ENCODE results near the gene XPR1. TPM values are rescaled to one million over a fixed set of nuclear protein-coding genes. Genes with fewer than 3 reads are reported as not detected.
"Not testable (repeated sequence)": the region's sequence is repeated elsewhere in the genome, so short reads cannot be mapped to it uniquely, and the experiment has no call there.

Gene XPR1
- total RNA-seq, 1 experiment from 2014 or later, result 12.8 TPM

- H3K36me3 ChIP-seq, result no peaks in the 10 kb centered on the region
- no peaks in the 10 kb centered on the region for H3K27me3 ChIP-seq
- H3K9me3 ChIP-seq, result no peaks in the 10 kb centered on the region
- H3K4me3 ChIP-seq, result no peak overlapping the region
- DNase-seq, result no peak
Measured at GRCh38 chr1:180811886-180812285, 180.1 kb downstream of the XPR1 start.

- no peak for DNase-seq
- Histone ChIP-seq H3K36me3 (no peaks in the 10 kb centered on the region), H3K4me3 (no peak overlapping the region)
Measured at GRCh38 chr1:180814258-180814657, 182.4 kb downstream of the XPR1 start.

GRCh38 chr1:180815188-180815587, 183.4 kb downstream of the XPR1 start:
- Histone ChIP-seq H3K9me3 (no peaks in the 10 kb centered on the region), H3K36me3 (no peaks in the 10 kb centered on the region), H3K27me3 (no peaks in the 10 kb centered on the region), H3K4me3 (no peak overlapping the region)
- DNase-seq, result no peak

More at GRCh38 chr1:180814258-180814657, 182.4 kb downstream of the XPR1 start:
- no peaks in the 10 kb centered on the region for H3K9me3 ChIP-seq
- no peaks in the 10 kb centered on the region for H3K27me3 ChIP-seq

GRCh38 chr1:180816132-180816531, 184.3 kb downstream of the XPR1 start:
- no peaks in the 10 kb centered on the region for H3K27me3 ChIP-seq
- no peak overlapping the region for H3K4me3 ChIP-seq
- H3K36me3 ChIP-seq, result no peaks in the 10 kb centered on the region; the same call in 1 of the 2 replicates
- DNase-seq, result no peak
- peaks cover 3% of the 10 kb centered on the region; the same call in 1 of the 2 replicates for H3K9me3 ChIP-seq

- DNase-seq, result no peak
- no peaks in the 10 kb centered on the region; the same call in none of the 2 replicates for H3K36me3 ChIP-seq
- H3K27me3 ChIP-seq, result no peaks in the 10 kb centered on the region
- H3K4me3 ChIP-seq, result no peak overlapping the region
- H3K9me3 ChIP-seq, result peaks cover 4% of the 10 kb centered on the region; the same call in 1 of the 2 replicates
Measured at GRCh38 chr1:180821970-180822369, 190.1 kb downstream of the XPR1 start.

GRCh38 chr1:180831507-180831906, 199.7 kb downstream of the XPR1 start:
- not testable (repeated sequence) for H3K27me3 ChIP-seq, H3K4me3 ChIP-seq, DNase-seq
- H3K9me3 ChIP-seq, result peaks cover 11% of the 10 kb centered on the region
- peaks cover 10% of the 10 kb centered on the region for H3K36me3 ChIP-seq

- Histone ChIP-seq H3K9me3 (peaks cover 11% of the 10 kb centered on the region), H3K36me3 (peaks cover 10% of the 10 kb centered on the region)
- H3K4me3 ChIP-seq, DNase-seq, H3K27me3 ChIP-seq: not testable (repeated sequence)
Measured at GRCh38 chr1:180833180-180833579, 201.4 kb downstream of the XPR1 start.

GRCh38 chr1:180836449-180836848, 204.6 kb downstream of the XPR1 start:
- Histone ChIP-seq H3K27me3 (no peaks in the 10 kb centered on the region), H3K4me3 (no peak overlapping the region), H3K9me3 (peaks cover 11% of the 10 kb centered on the region), H3K36me3 (peaks cover 10% of the 10 kb centered on the region)
- DNase-seq, result no peak

GRCh38 chr1:180837020-180837419, 205.2 kb downstream of the XPR1 start:
- H3K27me3 ChIP-seq, result no peaks in the 10 kb centered on the region
- no peak overlapping the region for H3K4me3 ChIP-seq
- no peak for DNase-seq
- H3K36me3 ChIP-seq, result peaks cover 8% of the 10 kb centered on the region
- peaks cover 11% of the 10 kb centered on the region for H3K9me3 ChIP-seq

GRCh38 chr1:180838535-180838934, 206.7 kb downstream of the XPR1 start:
- 0 out of 2 replicates have a peak, but pooled peaks cover under 1% of the 10 kb centered on the region for H3K36me3 ChIP-seq
- no peak overlapping the region for H3K4me3 ChIP-seq
- no peaks in the 10 kb centered on the region for H3K27me3 ChIP-seq
- no peaks in the 10 kb centered on the region; the same call in 1 of the 2 replicates for H3K9me3 ChIP-seq
- DNase-seq, result no peak

- Histone ChIP-seq H3K27me3 (no peaks in the 10 kb centered on the region), H3K4me3 (no peak overlapping the region), H3K36me3 (no peaks in the 10 kb centered on the region), H3K9me3 (no peaks in the 10 kb centered on the region)
- no peak for DNase-seq
Measured at GRCh38 chr1:180839547-180839946, 207.7 kb downstream of the XPR1 start.

GRCh38 chr1:180841415-180841814, 209.6 kb downstream of the XPR1 start:
- DNase-seq, result no peak
- Histone ChIP-seq H3K27me3 (no peaks in the 10 kb centered on the region), H3K4me3 (no peak overlapping the region), H3K36me3 (no peaks in the 10 kb centered on the region), H3K9me3 (no peaks in the 10 kb centered on the region)

GRCh38 chr1:180842052-180842451, 210.2 kb downstream of the XPR1 start:
- DNase-seq, result no peak
- Histone ChIP-seq H3K36me3 (no peaks in the 10 kb centered on the region), H3K9me3 (no peaks in the 10 kb centered on the region), H3K4me3 (no peak overlapping the region), H3K27me3 (no peaks in the 10 kb centered on the region)

- no peak for DNase-seq
- Histone ChIP-seq H3K4me3 (no peak overlapping the region), H3K27me3 (no peaks in the 10 kb centered on the region), H3K9me3 (no peaks in the 10 kb centered on the region), H3K36me3 (no peaks in the 10 kb centered on the region)
Measured at GRCh38 chr1:180842491-180843275, 210.9 kb downstream of the XPR1 start.

- no peak overlapping the region for H3K4me3 ChIP-seq
- no peaks in the 10 kb centered on the region for H3K9me3 ChIP-seq
- DNase-seq, result no peak
- no peaks in the 10 kb centered on the region for H3K36me3 ChIP-seq
- no peaks in the 10 kb centered on the region for H3K27me3 ChIP-seq
Measured at GRCh38 chr1:180845352-180845751, 213.5 kb downstream of the XPR1 start.

- no peak for DNase-seq
- no peaks in the 10 kb centered on the region for H3K36me3 ChIP-seq
- no peaks in the 10 kb centered on the region for H3K27me3 ChIP-seq
- no peaks in the 10 kb centered on the region for H3K9me3 ChIP-seq
- H3K4me3 ChIP-seq, result no peak overlapping the region
Measured at GRCh38 chr1:180848191-180848590, 216.4 kb downstream of the XPR1 start.

GRCh38 chr1:180849031-180849775, 217.4 kb downstream of the XPR1 start:
- Histone ChIP-seq H3K27me3 (no peaks in the 10 kb centered on the region), H3K36me3 (no peaks in the 10 kb centered on the region), H3K9me3 (no peaks in the 10 kb centered on the region), H3K4me3 (no peak overlapping the region)
- no peak for DNase-seq

All from MG63 (cell line).